ENCODE results near the gene DPF1. TPM values are rescaled to one million over a fixed set of nuclear protein-coding genes. Genes with fewer than 3 reads are reported as not detected.

Gene DPF1
- total RNA-seq, 4 donors from 2014 or later: not detected

GRCh38 chr19:38182536-38183210, 41.3 kb downstream of the DPF1 start:
- TF ChIP-seq, protein P1, sequence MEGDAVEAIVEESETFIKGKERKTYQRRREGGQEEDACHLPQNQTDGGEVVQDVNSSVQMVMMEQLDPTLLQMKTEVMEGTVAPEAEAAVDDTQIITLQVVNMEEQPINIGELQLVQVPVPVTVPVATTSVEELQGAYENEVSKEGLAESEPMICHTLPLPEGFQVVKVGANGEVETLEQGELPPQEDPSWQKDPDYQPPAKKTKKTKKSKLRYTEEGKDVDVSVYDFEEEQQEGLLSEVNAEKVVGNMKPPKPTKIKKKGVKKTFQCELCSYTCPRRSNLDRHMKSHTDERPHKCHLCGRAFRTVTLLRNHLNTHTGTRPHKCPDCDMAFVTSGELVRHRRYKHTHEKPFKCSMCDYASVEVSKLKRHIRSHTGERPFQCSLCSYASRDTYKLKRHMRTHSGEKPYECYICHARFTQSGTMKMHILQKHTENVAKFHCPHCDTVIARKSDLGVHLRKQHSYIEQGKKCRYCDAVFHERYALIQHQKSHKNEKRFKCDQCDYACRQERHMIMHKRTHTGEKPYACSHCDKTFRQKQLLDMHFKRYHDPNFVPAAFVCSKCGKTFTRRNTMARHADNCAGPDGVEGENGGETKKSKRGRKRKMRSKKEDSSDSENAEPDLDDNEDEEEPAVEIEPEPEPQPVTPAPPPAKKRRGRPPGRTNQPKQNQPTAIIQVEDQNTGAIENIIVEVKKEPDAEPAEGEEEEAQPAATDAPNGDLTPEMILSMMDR (IDR thresholded peaks at IDR 0.05; ENCODE audit: low read depth): no peak

DNA sequence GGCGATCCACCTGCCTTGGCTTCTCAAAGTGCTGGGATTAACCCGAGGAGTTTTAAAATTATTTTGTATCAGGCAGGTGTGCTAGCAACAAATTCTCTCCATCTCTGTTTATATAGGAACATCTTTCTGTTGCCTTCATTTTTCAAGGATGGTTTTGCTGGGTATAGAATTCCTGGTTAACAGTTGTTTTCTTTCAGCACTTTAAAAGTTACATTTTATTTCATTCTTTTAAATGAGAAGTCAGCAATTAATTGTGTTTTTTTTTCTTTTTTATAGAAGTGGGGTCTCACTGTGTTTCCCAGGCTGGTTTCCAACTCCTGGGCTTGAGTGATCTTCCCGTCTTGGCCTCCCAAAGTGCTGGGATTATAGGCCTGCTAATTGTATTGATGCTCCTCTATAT, 44.0 kb downstream of the DPF1 start:
- TF ChIP-seq, protein P1 (IDR thresholded peaks at IDR 0.05; ENCODE audit: low read depth): no peak

- TF ChIP-seq, protein P1 (IDR thresholded peaks at IDR 0.05; ENCODE audit: low read depth): no peak
Measured at GRCh38 chr19:38175422-38175821, 48.6 kb downstream of the DPF1 start.

DNA sequence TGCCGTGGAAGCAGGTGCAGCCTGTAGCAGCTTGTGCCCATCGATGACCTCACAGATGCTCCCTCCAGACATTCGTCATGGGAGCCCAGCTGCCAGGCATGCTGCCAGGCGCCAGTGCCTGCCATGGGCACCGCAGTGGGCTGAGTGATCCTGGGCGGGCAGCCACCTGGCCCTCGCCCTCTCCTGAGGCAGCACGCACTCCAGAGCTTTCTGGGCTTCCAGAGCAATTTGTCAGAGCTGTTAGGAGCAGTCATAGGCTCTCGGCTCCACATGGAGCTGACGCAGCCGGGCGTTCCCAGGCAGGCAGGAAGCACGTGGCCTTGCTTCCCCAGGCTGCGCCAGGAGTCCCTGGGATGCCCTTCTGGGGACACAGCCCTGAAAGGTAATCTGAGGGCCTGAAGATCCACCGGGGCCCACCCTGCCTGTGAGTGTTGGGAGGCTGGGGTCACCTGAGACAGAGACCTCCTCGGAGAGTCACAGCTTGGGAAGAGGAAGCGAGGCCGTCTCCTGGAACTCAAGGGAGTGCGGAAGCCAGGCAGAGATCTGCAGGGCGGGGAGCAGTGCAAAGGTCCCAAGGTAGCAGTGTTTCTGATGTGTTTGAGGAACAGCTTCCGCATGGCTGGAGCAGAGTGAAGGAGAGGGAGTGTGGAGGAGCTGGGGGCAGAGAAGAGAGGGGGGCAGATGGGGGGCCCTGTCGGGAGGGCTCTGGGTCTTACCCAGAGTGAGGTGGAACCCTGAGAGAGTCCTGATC, 50.6 kb downstream of the DPF1 start:
- TF ChIP-seq, protein P1 (IDR thresholded peaks at IDR 0.05; ENCODE audit: low read depth): no peak

DNA sequence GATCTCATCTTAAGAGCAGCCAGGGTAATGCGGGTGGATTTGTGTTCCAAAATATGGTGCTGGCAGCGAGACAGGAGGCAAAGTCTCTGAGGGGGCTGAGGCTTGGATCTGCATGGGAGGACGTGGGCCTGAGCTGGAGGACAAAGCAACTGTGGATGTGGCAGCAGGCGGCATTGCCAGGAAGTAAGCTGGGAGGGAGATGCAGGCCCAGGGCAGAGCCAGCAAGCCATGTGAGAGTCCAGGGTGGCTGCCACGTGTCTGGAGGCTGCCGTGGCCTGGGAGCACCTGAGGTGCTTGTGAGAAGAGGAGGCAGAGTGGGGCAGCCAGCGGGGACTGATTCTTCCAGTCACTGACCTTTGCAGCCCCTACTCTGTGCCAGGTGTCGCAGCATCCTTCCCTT, 52.0 kb downstream of the DPF1 start:
- TF ChIP-seq, protein P1 (IDR thresholded peaks at IDR 0.05; ENCODE audit: low read depth): no peak

- TF ChIP-seq, protein P1 (IDR thresholded peaks at IDR 0.05; ENCODE audit: low read depth): no peak
Measured at GRCh38 chr19:38170334-38170733, 53.7 kb downstream of the DPF1 start.

DNA sequence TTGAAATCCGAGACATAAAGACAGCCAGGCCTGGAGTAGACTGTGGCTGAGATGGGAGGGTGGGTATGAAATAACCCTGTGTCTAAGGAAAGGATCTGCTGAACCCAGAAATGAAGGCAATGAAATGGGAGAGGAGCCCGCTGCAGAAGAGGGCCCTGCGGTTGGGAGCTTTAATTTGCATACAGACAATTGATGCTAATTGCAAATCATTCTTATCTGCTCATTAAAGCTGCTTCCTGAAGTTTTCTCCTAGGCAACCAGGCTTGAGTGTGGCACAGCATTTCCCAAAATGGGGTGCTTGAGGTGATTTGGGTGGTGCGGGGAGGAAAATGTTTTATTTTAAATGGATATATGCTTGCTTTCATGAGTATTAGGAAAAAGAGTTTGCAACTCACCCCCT, 55.4 kb downstream of the DPF1 start:
- TF ChIP-seq, protein P1 (IDR thresholded peaks at IDR 0.05; ENCODE audit: low read depth): no peak
